SK-N-DZ (cell line): Measurements from ENCODE around the gene GPR55.
A peak's percentile ranks its signal among the peaks of the same experiment; 100 is the strongest.

Experiments used
- DNase-seq: peaks from one replicate; pipeline ENCODE4 v3.0.0-alpha.2; 2015; ENCODE audit warnings: low spot score

The GPR55 gene

GRCh38 chr2:230919240-230919639, 5.8 kb downstream of the GPR55 start:
- DNase-seq = no peak

GRCh38 chr2:230916218-230916617, 8.8 kb downstream of the GPR55 start:
- DNase-seq = no peak

GRCh38 chr2:230915319-230915718, 9.7 kb downstream of the GPR55 start:
- no peak for DNase-seq

- no peak for DNase-seq
Measured at GRCh38 chr2:230914886-230915285, 10.2 kb downstream of the GPR55 start.

GRCh38 chr2:230913406-230914143, 11.5 kb downstream of the GPR55 start:
- DNase-seq = no peak

GRCh38 chr2:230912724-230913123, 12.3 kb downstream of the GPR55 start:
- no peak for DNase-seq

GRCh38 chr2:230912046-230912445, 13.0 kb downstream of the GPR55 start:
- DNase-seq = no peak

GRCh38 chr2:230910546-230911177, 14.4 kb downstream of the GPR55 start:
- no peak for DNase-seq

- DNase-seq = no peak
Measured at GRCh38 chr2:230909841-230910545, 15.0 kb downstream of the GPR55 start.

GRCh38 chr2:230908595-230909191, 16.3 kb downstream of the GPR55 start:
- no peak for DNase-seq

- no peak for DNase-seq
Measured at GRCh38 chr2:230908092-230908594, 16.9 kb downstream of the GPR55 start.

- DNase-seq = no peak
Measured at GRCh38 chr2:230907361-230908091, 17.5 kb downstream of the GPR55 start.

GRCh38 chr2:230906471-230907230, 18.4 kb downstream of the GPR55 start:
- DNase-seq = no peak

GRCh38 chr2:230905448-230906421, 19.3 kb downstream of the GPR55 start:
- no peak for DNase-seq

- no peak for DNase-seq
Measured at GRCh38 chr2:230904856-230905447, 20.1 kb downstream of the GPR55 start.

- no peak for DNase-seq
Measured at GRCh38 chr2:230903231-230904150, 21.6 kb downstream of the GPR55 start.

GRCh38 chr2:230902180-230902899, 22.7 kb downstream of the GPR55 start:
- peak; percentile 74 for DNase-seq
